OCI-LY3 (cell line): ENCODE results near the gene KRTAP10-4.

Experiments
- CTCF ChIP-seq: fragments of 200-600, 300-600 bp; sonication (generic); IDR thresholded peaks from 2 replicates; pipeline ENCODE4 v1.5.1; 2014; ENCODE audit warnings: antibody characterized with exemption, low read length, low read depth
- EZH2phosphoT487 ChIP-seq: fragments of 200-600 bp; shearing (Covaris generic); IDR thresholded peaks from 2 replicates; pipeline ENCODE4 v1.6.1; 2018; ENCODE audit warnings: antibody characterized with exemption, mixed run types, low read depth

- TF ChIP-seq CTCF = no peak
- no peak for TF ChIP-seq EZH2phosphoT487
Measured at GRCh38 chr21:44552681-44553080, 20.8 kb upstream of the KRTAP10-4 start.
